Type B pancreatic cell (in vitro differentiated cells): ENCODE results near the gene GREM1. TPM values are rescaled to one million over a fixed set of nuclear protein-coding genes. Genes with fewer than 3 reads are reported as not detected.
A peak's percentile ranks its signal among the peaks of the same experiment; 100 is the strongest.

Experiments
- DNase-seq: peaks from one replicate; pipeline ENCODE4 v3.0.0; 2021; ENCODE audit warnings: mixed read lengths; ENCODE audit not compliant: unreplicated experiment; ENCODE audit errors: extremely low spot score
- H3K27ac Mint-ChIP-seq: 2 replicates; pipeline ENCODE4 v1.8.0; 2021; ENCODE audit warnings: mild to moderate bottlenecking, mixed read lengths
- H3K27me3 Mint-ChIP-seq: 2 replicates; pipeline ENCODE4 v1.8.0; 2021; ENCODE audit warnings: mixed read lengths
- H3K36me3 Mint-ChIP-seq: 2 replicates; pipeline ENCODE4 v1.8.0; 2021; ENCODE audit warnings: mixed read lengths
- H3K4me1 Mint-ChIP-seq: one replicate; pipeline ENCODE4 v1.8.0; 2021; ENCODE audit warnings: mixed read lengths; ENCODE audit not compliant: unreplicated experiment
- H3K4me3 Mint-ChIP-seq: 2 replicates; pipeline ENCODE4 v1.8.0; 2021; ENCODE audit warnings: mild to moderate bottlenecking, mixed read lengths
- H3K9me3 Mint-ChIP-seq: 2 replicates; pipeline ENCODE4 v1.8.0; 2021; ENCODE audit warnings: mixed read lengths
- CTCF ChIP-seq: fragments of 200-600 bp; sonication (generic); conservative IDR thresholded peaks from 2 replicates; pipeline ENCODE4 v1.5.0; 2021; ENCODE audit warnings: antibody characterized with exemption, mild to moderate bottlenecking
- total RNA-seq: library from RNA; stranded (reverse); gene quantifications from 2 replicates; pipeline ENCODE4 v1.2.1, GENCODE V29; 2021; ENCODE audit warnings: low replicate concordance

The GREM1 gene
- total RNA-seq, 1 donor from 2014 or later = 56.6 TPM

- Mint-ChIP-seq H3K27me3 (peaks cover 94% of the 10 kb centered on the region), H3K36me3 (peaks cover 9% of the 10 kb centered on the region), H3K27ac (no peak overlapping the region), H3K4me1 (peaks cover 18% of the 10 kb centered on the region), H3K9me3 (no peaks in the 10 kb centered on the region), H3K4me3 (peak overlapping the region; percentile 81)
- no peak for TF ChIP-seq CTCF
- DNase-seq = no peak
Measured at GRCh38 chr15:32718227-32718820, 520 bp downstream of the GREM1 start.

GRCh38 chr15:32718821-32719716 is 1.3 kb downstream of the GREM1 start:
- Mint-ChIP-seq H3K36me3 (peaks cover 9% of the 10 kb centered on the region), H3K27me3 (peaks cover 87% of the 10 kb centered on the region), H3K27ac (no peak overlapping the region), H3K4me3 (peak overlapping the region; percentile 81), H3K4me1 (peaks cover 18% of the 10 kb centered on the region), H3K9me3 (no peaks in the 10 kb centered on the region)
- TF ChIP-seq CTCF = no peak
- DNase-seq = no peak

- peaks cover 23% of the 10 kb centered on the region for H3K36me3 Mint-ChIP-seq
- DNase-seq = no peak
- no peak overlapping the region for H3K27ac Mint-ChIP-seq
- H3K4me3 Mint-ChIP-seq = no peak overlapping the region
- no peak for TF ChIP-seq CTCF
- H3K4me1 Mint-ChIP-seq = peaks cover 17% of the 10 kb centered on the region
- H3K27me3 Mint-ChIP-seq = peaks cover 76% of the 10 kb centered on the region
- H3K9me3 Mint-ChIP-seq = no peaks in the 10 kb centered on the region
Measured at GRCh38 chr15:32721596-32721995, 3.8 kb downstream of the GREM1 start.

- no peaks in the 10 kb centered on the region for H3K9me3 Mint-ChIP-seq
- DNase-seq = no peak
- no peak overlapping the region for H3K4me3 Mint-ChIP-seq
- H3K4me1 Mint-ChIP-seq = peaks cover 13% of the 10 kb centered on the region
- H3K27me3 Mint-ChIP-seq = peaks cover 75% of the 10 kb centered on the region
- peaks cover 23% of the 10 kb centered on the region for H3K36me3 Mint-ChIP-seq
- TF ChIP-seq CTCF = no peak
- no peak overlapping the region for H3K27ac Mint-ChIP-seq
Measured at GRCh38 chr15:32722136-32722535, 4.3 kb downstream of the GREM1 start.

DNA sequence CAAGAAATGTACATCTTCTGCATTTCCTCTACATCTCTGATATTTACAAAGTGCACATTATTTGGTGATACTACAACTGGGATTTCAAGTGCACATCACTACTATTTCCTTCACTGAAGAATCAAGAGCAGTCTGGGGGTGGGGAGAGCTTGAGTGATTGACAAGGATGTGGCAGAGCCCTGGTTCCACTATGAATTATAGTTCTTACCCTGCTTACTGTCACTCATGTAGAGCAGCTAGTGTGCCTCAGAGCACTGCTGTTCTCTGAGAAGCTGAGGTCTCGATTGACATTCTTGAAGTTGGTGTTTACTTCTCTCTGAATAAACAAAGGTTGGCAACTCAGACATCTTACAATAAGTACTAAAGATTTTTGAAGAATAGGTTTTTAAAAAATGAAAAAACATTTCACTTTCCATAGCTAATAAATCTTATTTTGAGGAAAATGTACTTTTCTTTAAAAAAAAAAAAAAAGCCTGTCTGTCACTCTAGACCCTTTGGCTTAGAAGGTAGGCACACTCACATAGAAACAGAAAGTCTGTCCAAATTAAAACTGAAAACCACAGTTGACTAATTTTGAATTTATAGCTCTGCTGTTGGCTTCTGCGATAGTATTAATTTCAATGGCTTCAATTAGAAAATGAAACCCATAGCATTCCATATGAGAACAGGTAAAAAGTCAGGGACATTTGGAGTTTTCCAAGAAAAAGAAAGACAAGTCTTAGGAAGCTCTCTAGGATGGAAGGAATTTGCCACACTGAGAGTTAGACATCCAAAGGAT is 5.6 kb downstream of the GREM1 start:
- Mint-ChIP-seq H3K4me3 (no peak overlapping the region), H3K36me3 (peaks cover 26% of the 10 kb centered on the region), H3K4me1 (peaks cover 13% of the 10 kb centered on the region), H3K27ac (no peak overlapping the region), H3K27me3 (peaks cover 69% of the 10 kb centered on the region), H3K9me3 (no peaks in the 10 kb centered on the region)
- no peak for DNase-seq
- no peak for TF ChIP-seq CTCF
